K562 (cell line): ENCODE data around the gene SARS1. TPM values are rescaled to one million over a fixed set of nuclear protein-coding genes. Genes with fewer than 3 reads are reported as not detected.

Experiments used
- ATAC-seq: fragments of 200-7000 bp; cut with Tn5 transposase; 3 replicates; pipeline ENCODE4 v1.9.1; 2020; ENCODE audit warnings: moderate library complexity
- BruUV-seq: library from RNA; stranded (reverse); fragments of 400-500 nt; replicated peaks from 2 replicates; lab custom pipeline; 2021; lab: Mats Ljungman, UMichigan
- CTCF ChIA-PET: fragments of 300-600 bp; formaldehyde crosslinking; extraction: SDS; loops from one replicate; lab custom pipeline; 2021; ENCODE audit warnings: low intra/inter-chr PET ratio; lab: Yijun Ruan, JAX
- POLR2A ChIA-PET: fragments of 300-600, 350-650 bp; sonication (Branson Sonifier 250); formaldehyde crosslinking; extraction: SDS; loops from one replicate; lab custom pipeline; 2021; ENCODE audit warnings: antibody characterized with exemption, inconsistent platforms; lab: Yijun Ruan, JAX
- DNase-seq, 4 experiments: peaks; one replicate each; pipeline versions ENCODE4 v3.0.0 to v3.0.0-alpha.2; 2011 to 2018; ENCODE audit warnings: low spot score in 3 of 4, mixed read lengths in 3 of 4; ENCODE audit errors: extremely low read depth in 1 of 4
- FAIRE-seq: peaks from 2 replicates; lab custom pipeline; 2011; peaks lifted over from hg19 to GRCh38; lab: Jason Lieb, UNC
- H2AFZ ChIP-seq: 2 replicates; pipeline ENCODE4 v1.6.0; 2011; ENCODE audit warnings: low read depth, low read length, control low read depth, inconsistent platforms
- H3K27ac ChIP-seq: fragments of 200-600 bp; 3 replicates; pipeline ENCODE4 v1.8.0; 2011; ENCODE audit warnings: low read depth, mild to moderate bottlenecking, control low read depth, inconsistent platforms, low read length, moderate library complexity, mixed read lengths; ENCODE audit errors: extremely low read depth
- H3K27me3 ChIP-seq, 2 experiments: fragments of 300-600 bp in 1 of 2; 2 replicates in 1 of 2; 3 replicates in 1 of 2; pipeline versions ENCODE4 v1.6.0 to v1.8.0; 2011; ENCODE audit warnings: inconsistent platforms in 2 of 2, low read length in 2 of 2, mild to moderate bottlenecking in 1 of 2, mixed read lengths in 1 of 2, moderate library complexity in 1 of 2; ENCODE audit not compliant: control insufficient read depth in 2 of 2, insufficient read depth in 2 of 2
- H3K36me3 ChIP-seq: fragments of 300-600 bp; 3 replicates; pipeline ENCODE4 v1.8.0; 2011; ENCODE audit warnings: mild to moderate bottlenecking, low read length, inconsistent platforms; ENCODE audit not compliant: control insufficient read depth, insufficient read depth
- H3K4me1 ChIP-seq, 2 experiments: fragments of 200-600 bp in 1 of 2; replicated peaks in 1 of 2; 2 replicates in 1 of 2; 3 replicates in 1 of 2; pipeline versions ENCODE4 v1.5.1 to v1.8.0; 2011; ENCODE audit warnings: inconsistent platforms in 2 of 2, low read length in 2 of 2, mild to moderate bottlenecking in 1 of 2, mixed read lengths in 1 of 2, moderate library complexity in 1 of 2; ENCODE audit not compliant: control insufficient read depth in 2 of 2, insufficient read depth in 2 of 2
- H3K4me2 ChIP-seq: 2 replicates; pipeline ENCODE4 v1.6.1; 2011; ENCODE audit warnings: low read length, control low read depth, inconsistent platforms, mixed read lengths; ENCODE audit not compliant: insufficient read depth
- H3K4me3 ChIP-seq: fragments of 200-600 bp; sonication (generic), shearing (Covaris generic); 2 replicates; pipeline ENCODE4 v1.5.1; 2016; ENCODE audit warnings: control low read depth, inconsistent platforms
- H3K79me2 ChIP-seq: fragments of 200-600 bp; 3 replicates; pipeline ENCODE4 v1.8.0; 2011; ENCODE audit warnings: low read length, inconsistent platforms; ENCODE audit not compliant: control insufficient read depth, insufficient read depth
- H3K9ac ChIP-seq, 2 experiments: 2 replicates each; pipeline versions ENCODE4 v1.6.0 to v1.6.1; 2011; ENCODE audit warnings: low read depth in 2 of 2, low read length in 2 of 2, control low read depth in 1 of 2, inconsistent platforms in 1 of 2, mild to moderate bottlenecking in 1 of 2, mixed read lengths in 1 of 2; ENCODE audit not compliant: insufficient read depth in 1 of 2
- H3K9me1 ChIP-seq: one replicate; pipeline ENCODE4 v1.6.0; 2011; ENCODE audit warnings: inconsistent platforms, mild to moderate bottlenecking, low read length, moderate library complexity; ENCODE audit not compliant: control insufficient read depth, insufficient read depth
- H3K9me3 ChIP-seq: replicated peaks from 2 replicates; pipeline ENCODE4 v1.5.1; 2011; ENCODE audit warnings: low read depth, low read length, inconsistent platforms; ENCODE audit not compliant: control insufficient read depth, insufficient read depth
- H4K20me1 ChIP-seq: replicated peaks from 2 replicates; pipeline ENCODE4 v1.6.1; 2011; ENCODE audit warnings: low read length, inconsistent platforms, mixed read lengths; ENCODE audit not compliant: control insufficient read depth, insufficient read depth
- NR0B1 ChIP-seq: fragments of 450-650 bp; IDR thresholded peaks from one replicate; pipeline ENCODE4 v1.6.1; 2018; ENCODE audit warnings: mild to moderate bottlenecking, moderate library complexity; ENCODE audit not compliant: partially characterized antibody
- SAFB2 ChIP-seq: fragments of 200-400 bp; formaldehyde crosslinking; IDR thresholded peaks from 2 replicates; pipeline ENCODE4 v1.6.1; 2018; ENCODE audit warnings: borderline replicate concordance, low read length, low read depth, moderate library complexity; ENCODE audit not compliant: severe bottlenecking
- TFAM ChIP-seq: fragments of 250-450 bp; sonication (Bioruptor Pico); conservative IDR thresholded peaks from 2 replicates; pipeline ENCODE4 v1.5.0; 2021; ENCODE audit warnings: mild to moderate bottlenecking, moderate library complexity
- UBTF ChIP-seq, 2 experiments: IDR thresholded peaks; 2 replicates each; pipeline ENCODE4 v1.6.1; 2012; ENCODE audit warnings: improper control_type of control experiment in 2 of 2, low read depth in 2 of 2, low read length in 2 of 2, borderline replicate concordance in 1 of 2
- WGBS: fragments of 100-300 bp; shearing (Covaris generic); methylation state at CpG from one replicate; pipeline ENCODE4 v1.1.6; 2016; ENCODE audit warnings: low coverage, mixed read lengths; ENCODE audit not compliant: insufficient coverage; ENCODE audit errors: missing lambda C conversion rate; 5-methylcytosine and 5-hydroxymethylcytosine counted together
- in situ Hi-C: fragments of 300-500 bp; cut with MboI; formaldehyde crosslinking; loops from 4 replicates; pipeline ENCODE4 v1.15.0; 2018; ENCODE audit warnings: inconsistent platforms, mixed read lengths
- intact Hi-C: fragments of 100-400 bp; cut with micrococcal nuclease; formaldehyde crosslinking; loops from 2 replicates; pipeline ENCODE4 v1.14.2; 2022
- polyA plus RNA-seq, 8 experiments: library from polyadenylated mRNA; depleted of rRNA in 4 of 8; stranded (reverse) in 5 of 8; unstranded in 3 of 8; fragments of >200 nt; fragmentation: Nextera tagmentation in 2 of 8; fragmentation: Illumina TruSeq in 1 of 8; extraction: Ambion mirVana in 2 of 8; extraction: Trizol in 1 of 8; gene quantifications; 2 replicates each; pipeline versions ENCODE4 v1.2.1 to v1.2.3, GENCODE V29; 2011 to 2014; ENCODE audit warnings: inconsistent platforms in 1 of 8, missing spikeins in 1 of 8
- total RNA-seq, 7 experiments: library from RNA; depleted of rRNA in 6 of 7; stranded (reverse); fragments of >200 nt in 6 of 7; fragmentation: Illumina TruSeq in 2 of 7; extraction: Trizol in 2 of 7; gene quantifications; 2 replicates each; pipeline versions ENCODE4 v1.2.1 to v1.2.3, GENCODE V29; 2011 to 2021; ENCODE audit warnings: low replicate concordance in 1 of 7

SARS1 gene
- total and polyA plus RNA-seq, 9 of the 15 experiments (the other 6 are each of a cell fraction or from before 2014, with no cell fraction given) = 221 to 623 (median 254) TPM

GRCh38 chr1:109252167-109252892 is 38.6 kb downstream of the SARS1 start:
- CTCF ChIA-PET = no interaction called here

More at GRCh38 chr1:109252167-109252892, 38.6 kb downstream of the SARS1 start:
- no peak overlapping the region for H3K27ac ChIP-seq
- no peaks in the 10 kb centered on the region for H3K9me3 ChIP-seq
- H3K4me3 ChIP-seq = no peak overlapping the region
- WGBS = 94% methylated on average over 31 of the region's 31 CpGs
- intact Hi-C loops (no loop called here), in situ Hi-C loops (no loop called here)
- peaks cover 6% of the 10 kb centered on the region; the same call in 1 of the 3 replicates for H3K36me3 ChIP-seq
- H4K20me1 ChIP-seq = no peaks in the 10 kb centered on the region
- H3K4me2 ChIP-seq = no peak overlapping the region
- POLR2A ChIA-PET = interaction anchor here (1.2 to 4.8 kb wide), 3 partner anchors 12 to 291 kb away, joined by 3 to 36 read pairs (median 8); no protein-coding TSS in a partner anchor
- no TSS peak for BruUV-seq
- H3K9me1 ChIP-seq = peaks cover 4% of the 10 kb centered on the region
- FAIRE-seq (no peak), ATAC-seq (no peak), DNase-seq (no peak)
- H3K9ac ChIP-seq = no peak overlapping the region; a peak in 1 of 4 replicates
- H3K27me3 ChIP-seq = no peaks in the 10 kb centered on the region
- H2AFZ ChIP-seq = no peak overlapping the region
- TF ChIP-seq TFAM (CRISPR knock-in tag) (no peak), SAFB2 (no peak), UBTF (IDR thresholded peaks at IDR 0.05; ENCODE audit: borderline replicate concordance in 1 of 2, low read depth in 2 of 2, low read length in 2 of 2) (no peak), NR0B1 (no peak)
- H3K79me2 ChIP-seq = peaks cover 36% of the 10 kb centered on the region
- H3K4me1 ChIP-seq = peaks cover 43 to 75% of the 10 kb centered on the region in 2 experiments
